ENCODE results near the gene CINP. TPM values are rescaled to one million over a fixed set of nuclear protein-coding genes. Genes with fewer than 3 reads are reported as not detected.

The CINP gene
- total and polyA plus RNA-seq, 2 of the 13 experiments (the other 11 are each of a cell fraction or from before 2014, with no cell fraction given), result 32.8 to 42.8 TPM

- TF ChIP-seq FOXO4 (CRISPR knock-in tag; conservative IDR thresholded peaks at IDR 0.05), result no peak
- TF ChIP-seq SNAPC2 (CRISPR knock-in tag; IDR thresholded peaks at IDR 0.05), result no peak
- TF ChIP-seq RNF219 (CRISPR knock-in tag; IDR thresholded peaks at IDR 0.05), result no peak
- peak; percentile 57; the same call in 1 of the 2 replicates for TF ChIP-seq SOX5 (CRISPR knock-in tag; IDR thresholded peaks at IDR 0.05; ENCODE audit: borderline replicate concordance)
- TF ChIP-seq HMGA1 (CRISPR knock-in tag; conservative IDR thresholded peaks at IDR 0.05), result no peak
- no peak for TF ChIP-seq PHF20 (CRISPR knock-in tag; IDR thresholded peaks at IDR 0.05)
- TF ChIP-seq AFF4 (CRISPR knock-in tag; IDR thresholded peaks at IDR 0.05), result no peak
- no peak for TF ChIP-seq MAFF (IDR thresholded peaks at IDR 0.05; ENCODE audit: low read depth, low read length)
- TF ChIP-seq MXD1 (CRISPR knock-in tag; IDR thresholded peaks at IDR 0.05), result peak; percentile 46; the same call in 1 of the 2 replicates
- TF ChIP-seq ZNF691 (CRISPR knock-in tag; IDR thresholded peaks at IDR 0.05; ENCODE audit: borderline replicate concordance, low read depth), result peak; percentile 50; the same call in 1 of the 2 replicates
- TF ChIP-seq ZNF784 (CRISPR knock-in tag; IDR thresholded peaks at IDR 0.05; ENCODE audit: borderline replicate concordance), result no peak
- TF ChIP-seq ZNF879 (CRISPR knock-in tag; IDR thresholded peaks at IDR 0.05), result no peak
- peak; percentile 58; the same call in 1 of the 2 replicates for TF ChIP-seq DZIP1 (CRISPR knock-in tag; IDR thresholded peaks at IDR 0.05)
- no peak for TF ChIP-seq ZNF598 (CRISPR knock-in tag; IDR thresholded peaks at IDR 0.05; ENCODE audit: borderline replicate concordance)
- no peak for TF ChIP-seq ISX (CRISPR knock-in tag; conservative IDR thresholded peaks at IDR 0.05)
These were observed 45.7 kb downstream of the CINP start (continued) for GRCh38 chr14:102316743-102317563.
